HG02870 (cell line): ENCODE data around the gene TMEM233.

ENCODE experiments used
- ATAC-seq: cut with Tn5 transposase; IDR thresholded peaks from one replicate; pipeline ENCODE4 v1.9.1; 2021; ENCODE audit warnings: mild to moderate bottlenecking, moderate library complexity; ENCODE audit not compliant: unreplicated experiment

TMEM233 gene

GRCh38 chr12:119679490-119679889, 85.9 kb downstream of the TMEM233 start:
- no peak for ATAC-seq

- no peak for ATAC-seq
Measured at GRCh38 chr12:119681111-119681510, 87.5 kb downstream of the TMEM233 start.

GRCh38 chr12:119681728-119682638, 88.4 kb downstream of the TMEM233 start:
- peak; percentile 72 for ATAC-seq

- ATAC-seq = no peak
Measured at GRCh38 chr12:119682639-119683252, 89.2 kb downstream of the TMEM233 start.

GRCh38 chr12:119683413-119683812, 89.8 kb downstream of the TMEM233 start:
- no peak for ATAC-seq

- no peak for ATAC-seq
Measured at GRCh38 chr12:119683816-119684215, 90.2 kb downstream of the TMEM233 start.

GRCh38 chr12:119684711-119685369, 91.3 kb downstream of the TMEM233 start:
- ATAC-seq = no peak

GRCh38 chr12:119685375-119685774, 91.8 kb downstream of the TMEM233 start:
- ATAC-seq = no peak

GRCh38 chr12:119686355-119686754, 92.8 kb downstream of the TMEM233 start:
- ATAC-seq = no peak

GRCh38 chr12:119686776-119687175, 93.2 kb downstream of the TMEM233 start:
- no peak for ATAC-seq

GRCh38 chr12:119687406-119687805, 93.8 kb downstream of the TMEM233 start:
- no peak for ATAC-seq

- ATAC-seq = no peak
Measured at GRCh38 chr12:119687879-119688278, 94.3 kb downstream of the TMEM233 start.

- ATAC-seq = no peak
Measured at GRCh38 chr12:119689935-119690500, 96.4 kb downstream of the TMEM233 start.

GRCh38 chr12:119691202-119691810, 97.7 kb downstream of the TMEM233 start:
- ATAC-seq = no peak

GRCh38 chr12:119692410-119692809, 98.8 kb downstream of the TMEM233 start:
- ATAC-seq = no peak
